ENCODE results near the gene GDF10. TPM values are rescaled to one million over a fixed set of nuclear protein-coding genes. Genes with fewer than 3 reads are reported as not detected.

The GDF10 gene
- total RNA-seq, 1 donor from 2014 or later, result not detected

GRCh38 chr10:47350671-47351640, 51.0 kb downstream of the GDF10 start:
- no peak for DNase-seq (ENCODE audit: extremely low read depth, low read depth, low spot score)

DNA sequence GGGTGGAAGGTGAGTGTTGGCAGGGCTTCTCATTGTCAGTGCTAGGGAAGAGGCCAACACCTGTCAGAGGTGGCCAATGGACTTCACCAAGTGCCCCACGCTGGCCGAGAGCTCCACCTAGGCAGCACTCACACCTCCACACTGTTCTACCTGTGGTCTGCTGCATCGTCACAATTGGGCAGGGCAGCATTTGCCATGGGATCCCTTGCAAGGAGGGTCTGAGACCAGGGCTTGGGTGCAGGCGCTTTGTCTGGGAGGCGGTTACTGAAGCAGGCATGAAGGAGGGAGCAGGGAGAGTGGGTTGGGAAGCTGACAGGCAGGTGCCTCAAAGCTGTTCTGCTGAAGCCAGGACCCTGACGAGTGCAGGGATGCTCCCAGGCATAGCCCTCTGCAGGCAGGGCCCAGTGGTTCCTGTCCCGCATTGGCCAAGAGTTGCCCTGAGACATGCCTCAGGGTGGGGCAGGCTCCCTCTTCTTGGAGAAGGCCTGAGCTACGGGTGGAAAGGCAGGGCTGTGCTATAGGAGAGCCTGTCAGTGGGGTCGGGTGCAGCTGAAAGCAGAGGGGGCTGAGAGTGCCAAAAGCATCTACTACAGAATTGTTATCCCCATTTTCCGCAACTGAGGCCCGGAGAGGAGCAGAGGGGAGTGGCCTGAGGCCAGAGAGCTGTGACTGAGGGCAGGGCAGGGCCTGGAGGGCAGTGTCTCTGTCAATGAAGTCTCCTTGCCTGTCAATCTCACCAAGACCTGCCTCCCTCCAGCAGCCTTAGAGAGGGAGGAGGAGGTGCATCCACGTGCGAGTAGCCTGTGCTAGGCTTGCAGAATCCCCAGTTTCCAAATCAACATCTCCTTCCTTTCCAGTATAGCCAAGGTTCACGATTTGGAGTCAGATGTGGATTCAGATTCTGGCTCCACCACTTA, 52.2 kb downstream of the GDF10 start:
- no peak for DNase-seq (ENCODE audit: extremely low read depth, low read depth, low spot score)

- DNase-seq (ENCODE audit: extremely low read depth, low read depth, low spot score), result no peak
Measured at GRCh38 chr10:47353351-47353750, 53.4 kb downstream of the GDF10 start.

GRCh38 chr10:47354165-47354564, 54.2 kb downstream of the GDF10 start:
- no peak for DNase-seq (ENCODE audit: extremely low read depth, low read depth, low spot score)

DNA sequence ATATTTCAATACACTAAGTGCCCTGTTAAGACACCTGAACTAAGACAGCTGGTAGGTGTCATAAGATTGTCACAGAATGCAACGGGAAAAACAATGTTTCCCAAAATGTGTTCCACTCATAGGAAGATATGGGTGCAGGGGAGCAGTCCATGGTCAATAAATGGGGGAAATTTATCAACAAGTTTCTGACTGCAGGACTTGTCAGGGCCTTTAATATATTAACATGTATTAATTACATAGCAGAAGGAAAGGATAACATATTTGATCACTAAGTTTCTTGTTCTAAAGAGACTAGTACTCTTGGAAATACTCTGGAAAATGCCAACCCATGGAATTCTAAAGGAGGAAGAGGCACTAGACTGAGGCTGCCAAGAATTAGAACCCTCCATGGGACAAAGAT, 54.9 kb downstream of the GDF10 start:
- DNase-seq (ENCODE audit: extremely low read depth, low read depth, low spot score), result no peak

GRCh38 chr10:47356708-47357107, 56.7 kb downstream of the GDF10 start:
- DNase-seq (ENCODE audit: extremely low read depth, low read depth, low spot score), result no peak

- no peak for DNase-seq (ENCODE audit: extremely low read depth, low read depth, low spot score)
Measured at GRCh38 chr10:47357131-47357582, 57.2 kb downstream of the GDF10 start.

- no peak for DNase-seq (ENCODE audit: extremely low read depth, low read depth, low spot score)
Measured at GRCh38 chr10:47357911-47358310, 57.9 kb downstream of the GDF10 start.

DNA sequence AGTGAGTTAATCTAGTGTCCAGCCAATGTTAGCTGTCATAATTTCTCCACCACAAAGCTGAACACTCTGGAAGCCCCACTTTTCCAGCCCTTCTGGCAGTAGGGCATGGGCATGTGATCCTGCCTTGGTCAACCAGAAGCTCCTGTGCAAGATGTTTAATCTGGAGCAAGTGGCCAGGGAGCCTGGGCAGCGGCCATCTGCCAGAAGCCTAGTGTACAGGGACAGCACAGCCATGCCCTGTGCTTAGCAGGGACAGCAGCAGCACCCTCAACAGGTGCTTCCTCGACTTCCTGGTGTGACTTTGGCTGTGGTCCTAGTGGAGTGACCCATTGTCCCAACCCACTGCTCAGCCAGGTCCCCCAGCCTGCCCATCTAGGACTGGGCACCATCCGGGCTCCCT, 58.5 kb downstream of the GDF10 start:
- DNase-seq (ENCODE audit: extremely low read depth, low read depth, low spot score), result no peak

GRCh38 chr10:47359101-47359500, 59.1 kb downstream of the GDF10 start:
- no peak for DNase-seq (ENCODE audit: extremely low read depth, low read depth, low spot score)

DNA sequence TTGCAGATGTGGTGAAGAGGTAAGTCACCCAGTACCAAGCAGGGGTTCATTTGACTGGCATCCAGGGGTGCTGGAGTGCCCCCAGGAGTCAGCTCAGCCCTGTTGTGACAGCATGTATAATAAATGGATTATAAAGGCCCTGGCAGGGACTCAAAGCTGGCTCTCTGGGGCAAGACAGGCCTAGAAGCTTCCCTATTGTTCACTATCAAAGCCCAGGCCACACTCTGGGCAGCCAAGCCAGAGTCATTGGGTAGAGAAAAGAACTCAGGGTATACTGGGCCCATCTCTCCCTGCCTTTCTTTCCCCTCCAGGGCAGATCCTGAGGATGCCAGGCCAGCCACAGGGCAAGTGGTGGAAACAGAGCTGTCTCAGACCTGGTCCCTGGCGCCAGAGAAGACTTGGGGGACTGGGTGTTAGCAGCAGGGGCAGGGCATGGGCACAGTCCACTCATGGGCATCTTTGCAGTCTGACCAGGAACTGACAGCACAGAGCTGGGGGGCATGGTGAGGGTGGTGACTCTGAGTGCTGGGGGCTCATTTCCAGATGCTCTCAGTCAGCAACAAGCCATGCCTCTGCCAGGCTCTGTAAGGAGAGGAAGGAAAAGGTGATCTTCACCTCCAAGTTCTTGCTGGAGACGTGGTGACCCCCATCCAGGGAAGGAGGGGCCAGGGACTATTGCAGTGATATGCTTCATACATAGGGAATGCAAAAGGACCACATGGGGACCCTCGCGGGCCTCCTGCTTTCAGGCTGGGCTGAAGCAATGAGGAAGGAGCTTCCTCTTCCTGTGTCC, 59.8 kb downstream of the GDF10 start:
- DNase-seq (ENCODE audit: extremely low read depth, low read depth, low spot score), result no peak

- no peak for DNase-seq (ENCODE audit: extremely low read depth, low read depth, low spot score)
Measured at GRCh38 chr10:47360419-47361040, 60.5 kb downstream of the GDF10 start.

DNA sequence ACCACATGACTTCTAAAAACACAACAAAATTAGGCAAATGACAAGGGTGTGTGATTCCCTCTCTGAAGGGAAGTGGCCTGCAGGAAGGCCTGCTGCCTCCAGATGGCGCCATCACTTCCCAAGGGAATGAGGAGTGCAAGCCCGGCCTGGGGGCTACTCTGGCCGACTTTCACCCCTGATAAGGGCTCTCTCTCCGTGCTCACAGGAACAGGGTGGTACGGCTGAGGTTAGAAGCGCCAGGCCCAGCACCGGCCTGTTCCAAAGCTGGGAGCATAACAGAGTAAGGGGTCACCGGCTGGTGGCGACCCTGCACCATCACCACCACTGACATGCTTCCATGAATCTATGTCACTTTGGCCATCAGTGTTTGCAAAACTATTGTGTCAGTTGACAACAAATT, 61.3 kb downstream of the GDF10 start:
- no peak for DNase-seq (ENCODE audit: extremely low read depth, low read depth, low spot score)

GRCh38 chr10:47362199-47362598, 62.2 kb downstream of the GDF10 start:
- DNase-seq (ENCODE audit: extremely low read depth, low read depth, low spot score), result no peak

Other genes starting within 250 kb of the GDF10 start
- not detected in 2 replicates for gene GDF2, start 22.3 kb downstream of the GDF10 start, total RNA-seq
- not detected in 2 replicates for gene RBP3, start 48.2 kb downstream of the GDF10 start, total RNA-seq
- not detected in 2 replicates for gene ZNF488, start 84.1 kb downstream of the GDF10 start, total RNA-seq
- 0.12 TPM in 1 of 2 replicates, not detected in the other for gene ANXA8, start 183.9 kb downstream of the GDF10 start, total RNA-seq
- gene FAM25G, start 191.5 kb downstream of the GDF10 start, total RNA-seq, result not detected in 2 replicates
- 3.1 and 4.8 TPM in 2 replicates for gene AGAP9, start 223.4 kb downstream of the GDF10 start, total RNA-seq

Data from glomerular endothelial cell (primary cell).